WTC11 (cell line): ENCODE data around the gene OCIAD1.

ENCODE experiments used
- ATF1 ChIP-seq: sonication (generic); formaldehyde crosslinking; IDR thresholded peaks from 2 replicates; pipeline ENCODE4 v1.8.1; 2023; ENCODE audit warnings: mild to moderate bottlenecking, moderate library complexity, missing genetic modification reagents
- ATF2 ChIP-seq: sonication (generic); formaldehyde crosslinking; IDR thresholded peaks from 2 replicates; pipeline ENCODE4 v1.8.1; 2022; ENCODE audit warnings: low read depth, missing genetic modification reagents, borderline replicate concordance
- ATF3 ChIP-seq: sonication (generic); formaldehyde crosslinking; conservative IDR thresholded peaks from 2 replicates; pipeline ENCODE4 v1.8.1; 2022; ENCODE audit warnings: mild to moderate bottlenecking, missing genetic modification reagents
- CTCF ChIP-seq: fragments of 200-600 bp; IDR thresholded peaks from 2 replicates; pipeline ENCODE4 v1.8.0; 2022; ENCODE audit warnings: antibody characterized with exemption
- GABPB1 ChIP-seq: sonication (generic); formaldehyde crosslinking; IDR thresholded peaks from 2 replicates; pipeline ENCODE4 v1.8.1; 2023; ENCODE audit warnings: mild to moderate bottlenecking, missing genetic modification reagents
- IRF1 ChIP-seq: sonication (generic); formaldehyde crosslinking; IDR thresholded peaks from 2 replicates; pipeline ENCODE4 v1.8.0; 2023; ENCODE audit warnings: missing genetic modification reagents
- JUN ChIP-seq: sonication (generic); formaldehyde crosslinking; IDR thresholded peaks from 2 replicates; pipeline ENCODE4 v1.8.0; 2023; ENCODE audit warnings: mild to moderate bottlenecking, missing genetic modification reagents
- MAX ChIP-seq: sonication (generic); formaldehyde crosslinking; IDR thresholded peaks from 2 replicates; pipeline ENCODE4 v1.8.0; 2022; ENCODE audit warnings: mild to moderate bottlenecking, missing genetic modification reagents
- NR2C2 ChIP-seq: sonication (generic); formaldehyde crosslinking; IDR thresholded peaks from 2 replicates; pipeline ENCODE4 v1.8.0; 2022; ENCODE audit warnings: mild to moderate bottlenecking, missing genetic modification reagents
- OVOL2 ChIP-seq: fragments of 250-450 bp; sonication (Bioruptor Pico); IDR thresholded peaks from 2 replicates; pipeline ENCODE4 v1.9.0; 2021; ENCODE audit warnings: mild to moderate bottlenecking, borderline replicate concordance
- SMAD3 ChIP-seq: sonication (generic); formaldehyde crosslinking; IDR thresholded peaks from 2 replicates; pipeline ENCODE4 v1.8.0; 2022; ENCODE audit warnings: missing genetic modification reagents, mild to moderate bottlenecking, borderline replicate concordance
- USF2 ChIP-seq: sonication (generic); formaldehyde crosslinking; IDR thresholded peaks from 2 replicates; pipeline ENCODE4 v1.8.1; 2023; ENCODE audit warnings: mild to moderate bottlenecking, missing genetic modification reagents, moderate library complexity
- ZMAT4 ChIP-seq: fragments of 250-450 bp; sonication (Bioruptor Pico); IDR thresholded peaks from 2 replicates; pipeline ENCODE4 v1.9.0; 2021; ENCODE audit warnings: mild to moderate bottlenecking
- ZNF263 ChIP-seq: sonication (generic); formaldehyde crosslinking; IDR thresholded peaks from 2 replicates; pipeline ENCODE4 v1.8.1; 2022; ENCODE audit warnings: low read depth, mild to moderate bottlenecking, moderate library complexity, missing genetic modification reagents

GRCh38 chr4:48854395-48854683 is 23.5 kb downstream of the OCIAD1 start:
- TF ChIP-seq CTCF (no peak), ATF3 (CRISPR knock-in tag) (no peak), SMAD3 (CRISPR knock-in tag) (no peak), ATF1 (CRISPR knock-in tag) (no peak), NR2C2 (no peak), JUN (CRISPR knock-in tag) (no peak), ZNF263 (CRISPR knock-in tag) (no peak), OVOL2 (no peak), ZMAT4 (CRISPR knock-in tag) (no peak), MAX (CRISPR knock-in tag) (no peak), IRF1 (CRISPR knock-in tag) (no peak), GABPB1 (no peak), USF2 (no peak), ATF2 (CRISPR knock-in tag) (no peak)
